ENCODE data around the gene NPTX2. TPM values are rescaled to one million over a fixed set of nuclear protein-coding genes. Genes with fewer than 3 reads are reported as not detected.

NPTX2 gene
- total RNA-seq, 1 donor from 2014 or later, result 0.40 TPM

- H3K4me3 ChIP-seq (ENCODE audit: low read depth, low read length), result no peak overlapping the region
- TF ChIP-seq, protein P1, sequence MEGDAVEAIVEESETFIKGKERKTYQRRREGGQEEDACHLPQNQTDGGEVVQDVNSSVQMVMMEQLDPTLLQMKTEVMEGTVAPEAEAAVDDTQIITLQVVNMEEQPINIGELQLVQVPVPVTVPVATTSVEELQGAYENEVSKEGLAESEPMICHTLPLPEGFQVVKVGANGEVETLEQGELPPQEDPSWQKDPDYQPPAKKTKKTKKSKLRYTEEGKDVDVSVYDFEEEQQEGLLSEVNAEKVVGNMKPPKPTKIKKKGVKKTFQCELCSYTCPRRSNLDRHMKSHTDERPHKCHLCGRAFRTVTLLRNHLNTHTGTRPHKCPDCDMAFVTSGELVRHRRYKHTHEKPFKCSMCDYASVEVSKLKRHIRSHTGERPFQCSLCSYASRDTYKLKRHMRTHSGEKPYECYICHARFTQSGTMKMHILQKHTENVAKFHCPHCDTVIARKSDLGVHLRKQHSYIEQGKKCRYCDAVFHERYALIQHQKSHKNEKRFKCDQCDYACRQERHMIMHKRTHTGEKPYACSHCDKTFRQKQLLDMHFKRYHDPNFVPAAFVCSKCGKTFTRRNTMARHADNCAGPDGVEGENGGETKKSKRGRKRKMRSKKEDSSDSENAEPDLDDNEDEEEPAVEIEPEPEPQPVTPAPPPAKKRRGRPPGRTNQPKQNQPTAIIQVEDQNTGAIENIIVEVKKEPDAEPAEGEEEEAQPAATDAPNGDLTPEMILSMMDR (conservative IDR thresholded peaks at IDR 0.05; ENCODE audit: low read depth, low read length), result no peak
- no peak for DNase-seq (ENCODE audit: low read depth)
Measured at GRCh38 chr7:98641646-98642500, 24.8 kb downstream of the NPTX2 start.

- TF ChIP-seq, protein P1 (conservative IDR thresholded peaks at IDR 0.05; ENCODE audit: low read depth, low read length), result no peak
- no peak overlapping the region for H3K4me3 ChIP-seq (ENCODE audit: low read depth, low read length)
- DNase-seq (ENCODE audit: low read depth), result no peak
Measured at GRCh38 chr7:98643236-98643985, 26.3 kb downstream of the NPTX2 start.

DNA sequence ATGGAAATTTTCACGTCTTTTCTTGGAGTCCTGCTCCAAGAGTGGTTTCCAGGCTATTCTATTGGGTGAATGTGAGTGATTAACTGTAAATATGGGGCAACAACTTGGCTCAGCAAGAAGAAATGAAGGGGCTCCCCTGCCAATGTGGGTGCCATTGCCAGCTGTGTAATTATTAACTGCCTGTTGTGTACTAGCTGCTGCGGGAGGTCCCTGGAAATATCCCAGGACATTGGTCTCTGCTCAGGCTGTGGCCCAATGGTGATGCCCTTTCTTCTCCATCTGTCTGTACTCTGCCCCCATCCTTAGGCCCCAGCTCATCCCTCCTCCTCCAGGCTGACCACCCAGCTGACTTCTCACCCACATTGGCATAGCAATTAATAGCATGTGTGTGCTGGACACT, 29.4 kb downstream of the NPTX2 start:
- DNase-seq (ENCODE audit: low read depth), result no peak
- TF ChIP-seq, protein P1 (conservative IDR thresholded peaks at IDR 0.05; ENCODE audit: low read depth, low read length), result no peak
- no peak overlapping the region for H3K4me3 ChIP-seq (ENCODE audit: low read depth, low read length)

GRCh38 chr7:98647326-98647725, 30.2 kb downstream of the NPTX2 start:
- TF ChIP-seq, protein P1 (conservative IDR thresholded peaks at IDR 0.05; ENCODE audit: low read depth, low read length), result no peak
- DNase-seq (ENCODE audit: low read depth), result no peak
- H3K4me3 ChIP-seq (ENCODE audit: low read depth, low read length), result no peak overlapping the region

DNA sequence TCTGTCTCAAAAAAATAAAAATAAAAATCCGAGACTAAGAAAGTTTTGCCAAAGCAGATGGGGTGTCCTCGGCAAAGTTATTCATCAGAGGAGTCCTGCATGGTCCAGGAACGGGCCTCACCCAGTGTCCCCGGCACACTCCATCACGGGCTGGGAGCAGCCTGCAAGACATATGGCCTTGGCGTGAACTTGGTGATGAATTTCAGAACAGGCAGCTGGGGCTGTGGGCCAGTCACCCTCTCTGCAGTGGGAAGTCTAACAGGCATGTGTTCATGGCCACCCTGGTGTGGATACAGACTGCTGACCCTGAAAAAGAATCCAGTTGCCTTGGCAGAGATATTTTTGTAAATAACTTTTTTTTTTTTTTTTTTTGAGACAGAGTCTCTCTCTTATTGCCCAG, 34.7 kb downstream of the NPTX2 start:
- TF ChIP-seq, protein P1 (conservative IDR thresholded peaks at IDR 0.05; ENCODE audit: low read depth, low read length), result no peak

DNA sequence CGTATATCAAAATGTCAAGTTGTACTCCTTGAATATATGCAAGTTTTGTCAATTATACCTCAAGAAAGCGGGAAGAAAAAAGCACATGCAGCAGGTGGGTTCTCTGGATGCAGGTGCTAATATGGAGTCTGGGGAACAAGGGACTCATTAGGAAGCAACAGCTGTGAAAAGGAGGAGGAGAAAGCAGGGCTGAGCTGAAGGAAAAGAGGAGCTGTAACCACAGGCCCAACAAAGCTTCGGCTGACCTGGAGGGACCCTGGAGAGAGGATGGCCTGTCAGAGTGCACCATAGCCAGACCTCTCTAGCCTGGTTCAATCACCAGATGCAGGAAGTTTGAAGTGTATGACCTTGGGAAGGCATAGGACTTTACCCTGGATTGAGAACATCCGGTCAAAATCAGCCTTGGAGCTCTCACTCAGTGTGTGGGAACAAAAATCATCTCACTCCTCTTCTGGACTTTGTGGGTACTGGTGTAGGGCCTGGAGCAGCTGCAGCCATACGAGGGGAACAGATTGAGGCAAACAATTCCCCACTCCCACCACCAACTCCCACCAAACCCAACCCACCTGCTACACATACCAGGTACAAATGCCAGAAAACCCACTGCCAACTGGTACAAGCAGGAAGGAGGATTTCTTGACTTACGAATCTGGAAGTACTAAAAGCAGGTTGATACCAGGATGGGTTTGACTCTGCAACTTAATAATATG, 36.7 kb downstream of the NPTX2 start:
- TF ChIP-seq, protein P1 (conservative IDR thresholded peaks at IDR 0.05; ENCODE audit: low read depth, low read length), result no peak
- no peak for DNase-seq (ENCODE audit: low read depth)
- H3K4me3 ChIP-seq (ENCODE audit: low read depth, low read length), result no peak overlapping the region

More for the DNA sequence above, 34.7 kb downstream of the NPTX2 start:
- no peak for DNase-seq (ENCODE audit: low read depth)
- no peak overlapping the region for H3K4me3 ChIP-seq (ENCODE audit: low read depth, low read length)
